Measurements from ENCODE around the gene CCDC148.

GRCh38 chr2:158138255-158138654, 318.3 kb downstream of the CCDC148 start:
- TF ChIP-seq EZH2 (IDR thresholded peaks at IDR 0.05; ENCODE audit: insufficient read depth, poor library complexity, severe bottlenecking) (no peak), EZH2phosphoT487 (IDR thresholded peaks at IDR 0.05; ENCODE audit: insufficient read depth, low read depth) (no peak)

All from GM23248 (cell line).